Right ventricle myocardium superior (tissue), 1 donor: Measurements from ENCODE around the gene COX4I1. TPM values are rescaled to one million over a fixed set of nuclear protein-coding genes. Genes with fewer than 3 reads are reported as not detected.

Experiments used
- ATAC-seq: fragments of 200-7000 bp; cut with Tn5 transposase; one replicate; pipeline ENCODE4 v1.9.1; 2020; ENCODE audit warnings: mild to moderate bottlenecking; ENCODE audit not compliant: poor library complexity
- DNase-seq: peaks from one replicate; pipeline ENCODE4 v3.0.0-alpha.2; 2020
- intact Hi-C: fragments of 100-400 bp; cut with DNase I; formaldehyde crosslinking; loops from one replicate; pipeline ENCODE4 v1.11.2; 2022
- total RNA-seq: library from RNA; stranded (reverse); fragmentation: NEBNext Ultra II Directional; extraction: Animal tissue kit (Norgen Biotek cat#: 25700); gene quantifications from one replicate; pipeline ENCODE4 v1.2.1, GENCODE V29; 2021
- donor health status: DM: no; HTN: yes; CAD: no; lungs with severe emphysema.

Gene COX4I1
- total RNA-seq, 1 donor from 2014 or later: 2,159 TPM

GRCh38 chr16:85763616-85764015 is 35.9 kb upstream of the COX4I1 start:
- ATAC-seq (no peak), DNase-seq (no peak)
- intact Hi-C loops: no loop called here

- DNase-seq: no peak
- no peak for ATAC-seq
- intact Hi-C loops: no loop called here
Measured at GRCh38 chr16:85765211-85765610, 34.3 kb upstream of the COX4I1 start.

DNA sequence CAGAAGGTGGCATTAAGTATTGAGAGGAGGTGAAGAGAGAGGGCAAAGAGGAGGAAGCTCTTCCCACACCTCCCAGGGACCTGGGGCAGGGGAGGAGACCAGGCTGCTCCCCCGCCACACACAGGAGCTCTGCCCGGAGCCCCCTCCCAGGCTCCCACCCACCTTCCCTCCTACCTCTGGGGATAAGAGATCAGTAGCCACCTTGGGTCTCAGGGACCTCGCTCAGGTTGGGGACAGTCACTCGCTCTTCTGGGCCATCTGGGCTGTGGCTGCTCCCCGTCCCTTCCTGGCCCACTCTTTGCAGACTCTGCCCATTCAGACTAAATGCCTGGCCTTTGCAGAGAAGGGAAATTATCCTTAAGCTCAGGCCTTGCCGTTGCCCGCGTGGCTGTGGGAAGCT is 33.7 kb upstream of the COX4I1 start:
- ATAC-seq (no peak), DNase-seq (no peak)
- intact Hi-C loops: no loop called here

DNA sequence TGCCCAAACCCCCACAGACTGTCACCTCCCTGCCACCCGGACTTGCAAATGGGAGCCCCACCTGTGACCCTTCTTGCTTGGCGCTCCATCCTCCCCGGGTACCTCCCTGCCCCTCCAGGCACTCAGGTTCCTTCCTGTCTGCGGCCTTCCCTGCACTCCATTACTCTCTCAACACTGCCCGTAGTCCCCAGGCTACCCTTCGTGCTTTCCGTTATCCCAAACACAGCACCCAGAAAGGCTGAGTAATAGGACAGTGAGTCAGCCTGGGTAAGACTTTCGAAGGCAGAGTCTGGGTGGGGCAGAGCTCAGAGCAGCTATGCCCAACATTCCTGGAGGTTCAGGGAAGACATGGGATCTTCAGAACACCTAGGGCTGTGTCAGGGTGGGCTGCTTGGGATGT is 32.0 kb upstream of the COX4I1 start:
- DNase-seq (no peak), ATAC-seq (no peak)
- intact Hi-C loops: no loop called here

DNA sequence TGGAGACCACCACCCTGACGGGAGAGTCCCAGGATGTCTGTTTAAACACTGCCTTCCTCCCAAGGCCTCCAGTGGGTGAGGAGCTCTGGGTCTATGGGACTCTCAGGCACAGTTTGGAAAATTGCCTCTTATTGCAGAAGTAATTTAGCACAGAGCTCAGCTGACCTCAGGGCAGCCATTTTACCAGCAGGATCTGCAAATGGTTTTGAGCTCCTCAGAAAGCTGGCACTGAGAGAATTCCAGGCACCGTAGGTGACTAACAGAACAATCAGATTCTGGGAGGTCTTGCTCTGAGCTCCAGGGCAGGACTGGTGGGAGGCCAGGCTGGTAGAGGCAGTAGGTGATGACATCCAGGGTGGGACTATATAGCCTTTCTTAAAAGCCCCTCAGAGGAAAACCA is 31.3 kb upstream of the COX4I1 start:
- intact Hi-C loops: no loop called here
- ATAC-seq (no peak), DNase-seq (no peak)

- ATAC-seq (no peak), DNase-seq (no peak)
- intact Hi-C loops: no loop called here
Measured at GRCh38 chr16:85770741-85771140, 28.8 kb upstream of the COX4I1 start.

GRCh38 chr16:85773044-85773443 is 26.5 kb upstream of the COX4I1 start:
- no peak for DNase-seq

DNA sequence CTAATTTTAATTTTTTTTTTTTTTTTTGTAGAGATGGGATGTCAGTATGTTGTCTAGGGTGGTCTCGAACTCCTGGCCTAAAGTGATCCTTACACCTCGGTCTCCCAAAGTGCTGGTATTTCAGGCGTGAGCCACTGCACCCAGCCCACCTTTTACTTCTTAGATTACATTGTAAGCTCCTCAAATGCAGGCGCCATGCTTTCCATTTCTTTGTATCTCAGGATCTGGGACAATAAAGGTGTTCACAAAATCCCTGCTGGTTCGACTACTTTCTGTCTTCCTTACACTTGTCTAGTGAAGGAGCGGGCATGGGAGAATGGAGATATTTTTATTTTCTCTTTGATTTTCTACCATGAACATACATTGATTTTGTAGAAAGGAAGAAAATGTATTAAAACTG is 25.4 kb upstream of the COX4I1 start:
- ATAC-seq: no peak
- intact Hi-C loops: no loop called here
- DNase-seq: no peak

More at GRCh38 chr16:85773044-85773443, 26.5 kb upstream of the COX4I1 start:
- ATAC-seq: no peak
- intact Hi-C loops: no loop called here

- ATAC-seq (no peak), DNase-seq (no peak)
- intact Hi-C loops: no loop called here
Measured at GRCh38 chr16:85774811-85775210, 24.7 kb upstream of the COX4I1 start.

DNA sequence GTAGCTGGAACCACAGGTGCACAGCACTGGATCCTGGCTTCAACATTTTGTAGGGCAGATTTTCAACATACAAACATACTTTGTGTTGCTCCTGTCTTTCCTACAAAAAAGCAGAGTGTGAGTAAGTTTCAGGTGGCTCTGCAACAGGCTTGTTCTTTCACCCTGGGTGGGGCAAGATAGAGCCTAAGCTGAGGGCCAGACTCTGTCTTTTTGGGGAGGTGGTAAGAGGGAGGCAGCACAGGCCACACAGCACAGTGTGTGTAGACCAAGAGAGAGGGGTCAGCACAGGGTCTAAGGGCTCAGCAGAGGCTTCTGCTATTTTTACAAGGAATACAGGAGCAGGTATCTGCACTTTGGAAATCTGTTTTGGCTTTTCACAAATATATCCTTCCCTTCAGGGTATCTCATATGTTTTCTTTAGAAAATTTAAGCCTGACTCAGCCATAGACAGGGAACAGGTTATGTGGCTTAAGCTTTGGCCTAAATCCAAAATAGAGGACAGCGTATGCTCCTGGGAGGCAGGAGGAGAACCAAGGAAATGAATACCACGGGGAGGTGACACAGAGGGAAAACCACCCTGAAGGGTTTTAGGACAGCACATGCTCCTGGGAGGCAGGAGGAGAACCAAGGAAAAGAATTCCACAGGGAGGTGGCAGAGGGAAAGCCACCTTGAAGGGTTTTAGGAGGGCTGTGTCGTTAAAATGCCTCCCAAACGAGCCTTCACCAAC is 21.7 kb upstream of the COX4I1 start:
- DNase-seq (no peak), ATAC-seq (no peak)
- intact Hi-C loops: no loop called here

GRCh38 chr16:85778873-85779272 is 20.6 kb upstream of the COX4I1 start:
- intact Hi-C loops: no loop called here
- ATAC-seq: no peak
- no peak for DNase-seq

DNA sequence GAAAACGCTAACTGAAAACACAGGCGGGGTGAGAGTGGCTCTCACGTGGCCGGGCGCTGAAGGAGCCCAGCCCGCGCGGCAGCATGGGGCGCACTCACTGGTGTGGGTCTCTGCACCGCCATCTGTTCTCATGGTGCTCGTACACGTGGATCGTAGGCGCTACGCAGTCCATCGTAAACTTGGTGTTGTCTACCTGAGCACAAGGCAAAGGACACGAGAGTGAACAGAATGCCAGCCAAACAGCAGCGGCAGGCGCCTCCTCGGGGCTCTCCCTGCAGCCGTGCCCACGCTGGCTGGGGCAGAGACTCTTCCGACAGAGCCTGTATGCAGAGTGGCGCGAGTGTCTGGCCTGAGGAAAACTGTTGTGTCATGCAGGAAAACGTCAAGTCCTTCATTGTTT is 19.2 kb upstream of the COX4I1 start:
- ATAC-seq: no peak

GRCh38 chr16:85781156-85781555 is 18.3 kb upstream of the COX4I1 start:
- no peak for DNase-seq
- intact Hi-C loops: no loop called here
- ATAC-seq: no peak

More for the DNA sequence above, 19.2 kb upstream of the COX4I1 start:
- no peak for DNase-seq
- intact Hi-C loops: no loop called here

DNA sequence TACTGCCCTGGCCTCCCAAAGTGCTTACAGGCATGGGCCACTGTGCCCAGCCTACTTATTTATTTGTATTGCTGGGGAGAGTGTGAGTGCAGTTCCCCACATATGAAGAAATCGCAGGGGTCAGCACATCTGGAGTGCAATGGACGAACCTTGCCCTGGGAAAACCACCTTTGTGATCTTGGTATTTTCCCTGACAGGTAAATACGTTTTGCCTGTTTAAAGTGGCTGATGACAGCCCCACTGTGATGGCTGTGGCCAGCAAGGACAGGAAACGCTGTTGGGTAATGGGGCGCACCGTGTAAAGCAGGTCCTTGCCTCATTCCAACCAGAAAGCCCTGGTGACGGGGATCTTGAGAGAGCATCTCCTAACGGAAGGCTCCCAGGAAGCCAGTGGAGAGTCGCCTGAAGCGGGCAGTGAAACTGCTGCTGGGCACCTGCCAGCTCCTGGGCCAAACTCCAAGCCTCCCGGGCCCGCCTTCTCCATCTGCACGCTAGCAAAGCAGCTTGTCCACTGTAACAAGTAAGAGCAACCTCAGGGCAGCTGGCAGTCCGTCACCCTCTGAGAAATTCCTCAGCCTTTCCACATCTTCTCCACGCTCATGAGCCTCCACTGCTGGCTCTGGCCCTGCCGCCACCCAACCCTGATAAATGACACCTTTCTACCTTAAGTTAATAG is 17.7 kb upstream of the COX4I1 start:
- intact Hi-C loops: no loop called here
- ATAC-seq (peak; percentile 88), DNase-seq (peak; percentile 72)

DNA sequence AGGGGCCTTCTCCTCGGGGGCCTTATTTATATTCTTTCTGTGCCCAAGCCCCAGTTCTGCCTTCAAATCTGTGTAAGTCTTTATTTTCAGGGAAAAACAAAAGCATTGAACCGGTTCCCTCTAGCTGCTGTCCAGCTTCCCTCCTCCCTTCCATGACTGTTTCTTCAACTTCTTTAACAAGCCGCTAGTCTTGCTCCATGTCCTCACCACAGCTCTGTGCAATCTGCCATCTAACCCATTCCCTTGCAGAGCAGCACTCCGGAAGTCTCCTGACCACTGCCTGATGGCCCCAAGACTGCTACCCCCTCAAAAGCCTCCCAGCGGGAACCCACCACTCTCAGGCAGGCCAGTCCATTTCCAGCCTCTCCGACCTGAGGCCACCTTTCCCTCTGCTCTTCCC is 17.0 kb upstream of the COX4I1 start:
- intact Hi-C loops: no loop called here

DNA sequence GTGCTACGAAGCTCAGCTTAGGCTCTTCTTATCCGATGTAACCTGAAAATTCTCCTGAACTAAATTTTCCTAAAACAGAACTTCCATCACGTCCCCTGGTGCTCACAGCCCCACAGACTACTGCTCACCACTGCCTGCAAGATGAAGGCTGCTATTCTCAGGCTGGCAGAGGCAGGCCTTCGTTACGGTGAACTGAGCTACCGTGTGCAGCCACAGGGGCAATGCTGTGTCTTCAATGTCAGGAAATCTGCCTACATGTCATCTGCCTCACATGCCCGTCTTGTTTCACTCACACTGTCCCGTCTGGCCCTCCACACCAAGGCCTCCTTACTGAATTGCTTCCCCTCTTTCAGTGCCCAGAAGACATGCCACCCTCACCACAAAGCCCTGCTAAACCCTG is 16.1 kb upstream of the COX4I1 start:
- DNase-seq (no peak), ATAC-seq (no peak)
- intact Hi-C loops: no loop called here

More for the DNA sequence above, 17.0 kb upstream of the COX4I1 start:
- ATAC-seq: peak; percentile 10
- DNase-seq: no peak

GRCh38 chr16:85784813-85785212 is 14.7 kb upstream of the COX4I1 start:
- ATAC-seq (no peak), DNase-seq (no peak)
- intact Hi-C loops: no loop called here

DNA sequence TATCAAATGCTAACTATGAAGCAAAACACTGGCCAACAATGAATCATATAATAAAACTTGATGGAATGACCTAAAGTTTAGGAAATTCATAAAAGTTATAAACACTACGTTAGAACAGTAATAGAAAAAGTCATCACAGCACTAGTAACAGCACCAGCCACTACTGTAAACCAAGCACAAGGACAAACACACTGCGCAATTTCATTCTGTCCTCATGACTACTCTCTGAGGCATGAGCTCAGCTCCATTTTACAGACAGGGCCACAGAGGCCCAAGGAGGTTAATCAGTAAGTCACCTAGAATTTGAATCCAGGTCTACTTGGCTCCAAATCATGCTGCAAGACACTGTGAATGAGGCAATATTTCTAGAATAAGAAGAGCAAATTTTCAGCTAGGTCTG is 13.6 kb upstream of the COX4I1 start:
- no peak for ATAC-seq
- intact Hi-C loops: no loop called here
- no peak for DNase-seq

DNA sequence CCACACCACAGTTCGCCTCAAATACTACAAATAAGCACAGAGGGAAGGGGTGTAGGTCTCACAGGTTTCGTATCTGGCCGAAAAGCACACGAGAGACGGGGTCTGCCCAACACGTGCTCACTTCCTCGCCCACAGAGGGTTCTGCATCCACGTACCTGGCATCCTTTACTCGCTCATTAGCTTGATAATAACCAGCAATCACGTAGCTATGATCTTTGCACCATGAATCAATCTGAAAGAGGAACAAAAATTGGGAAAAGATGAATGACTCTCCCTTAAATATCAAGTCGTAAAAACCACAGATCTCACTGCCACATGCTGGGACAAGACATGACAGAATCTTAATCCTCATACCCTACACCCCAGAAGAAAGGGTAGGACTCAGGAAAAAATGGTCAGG is 10.7 kb upstream of the COX4I1 start:
- DNase-seq (no peak), ATAC-seq (no peak)
- intact Hi-C loops: no loop called here

GRCh38 chr16:85789773-85790172 is 9.7 kb upstream of the COX4I1 start:
- ATAC-seq (no peak), DNase-seq (no peak)
- intact Hi-C loops: no loop called here
